ENCODE measurements around the gene WDR93.

GRCh38 chr15:89777782-89778380 lies 87.3 kb downstream of the WDR93 start:
- TF ChIP-seq CTCF (IDR thresholded peaks at IDR 0.05) (no peak), POLR2A (IDR thresholded peaks at IDR 0.05) (no peak)
